Measurements from ENCODE around the gene PRLH.
"Not testable (repeated sequence)": the region's sequence is repeated elsewhere in the genome, so short reads cannot be mapped to it uniquely, and the experiment has no call there.

The PRLH gene

GRCh38 chr2:237583385-237584295 is 17.3 kb downstream of the PRLH start:
- DNase-seq (ENCODE audit: low read depth): no peak

GRCh38 chr2:237585590-237586221 is 19.3 kb downstream of the PRLH start:
- DNase-seq (ENCODE audit: low read depth): no peak

GRCh38 chr2:237588044-237588696 is 21.8 kb downstream of the PRLH start:
- no peak for DNase-seq (ENCODE audit: low read depth)

GRCh38 chr2:237590272-237591140 is 24.1 kb downstream of the PRLH start, which contains the start of gene RAB17:
TSS of gene RAB17 (minus strand) at chr2:237590734. CDS start at chr2:237586154, 4,580 bp downstream.
- DNase-seq (ENCODE audit: low read depth): no peak

GRCh38 chr2:237591141-237591881 is 24.9 kb downstream of the PRLH start:
- no peak for DNase-seq (ENCODE audit: low read depth)

- no peak for DNase-seq (ENCODE audit: low read depth)
These were observed 26.1 kb downstream of the PRLH start for GRCh38 chr2:237592425-237592980.

- no peak for DNase-seq (ENCODE audit: low read depth)
These were observed 26.7 kb downstream of the PRLH start for GRCh38 chr2:237593036-237593435.

- no peak for DNase-seq (ENCODE audit: low read depth)
These were observed 27.4 kb downstream of the PRLH start for GRCh38 chr2:237593596-237594320.

- DNase-seq (ENCODE audit: low read depth): no peak
These were observed 28.1 kb downstream of the PRLH start for GRCh38 chr2:237594514-237594871.

- DNase-seq (ENCODE audit: low read depth): not testable (repeated sequence)
These were observed 29.6 kb downstream of the PRLH start for GRCh38 chr2:237595829-237596519.

GRCh38 chr2:237596520-237597195 is 30.3 kb downstream of the PRLH start:
- DNase-seq (ENCODE audit: low read depth): no peak

GRCh38 chr2:237597196-237598145 is 31.1 kb downstream of the PRLH start:
- DNase-seq (ENCODE audit: low read depth): no peak

GRCh38 chr2:237598468-237599208 is 32.3 kb downstream of the PRLH start:
- no peak for DNase-seq (ENCODE audit: low read depth)

GRCh38 chr2:237599465-237600110 is 33.2 kb downstream of the PRLH start:
- no peak for DNase-seq (ENCODE audit: low read depth)

- peak; percentile 66 for DNase-seq (ENCODE audit: low read depth)
These were observed 34.0 kb downstream of the PRLH start for GRCh38 chr2:237600205-237600846.
